Measurements from ENCODE around the gene TBC1D3B.

- TF ChIP-seq CTCF (conservative IDR thresholded peaks at IDR 0.05; ENCODE audit: low read depth, low read length) (no peak), EZH2 (IDR thresholded peaks at IDR 0.05; ENCODE audit: borderline replicate concordance, low read depth, low read length, poor library complexity, severe bottlenecking) (no peak)
These were observed 22.5 kb upstream of the TBC1D3B start for GRCh38 chr17:36198831-36199465.
